Peyer's patch (tissue), 4 donors: ENCODE data around the gene GOLGA7B.

ENCODE experiments used
- POLR2A ChIP-seq, 2 donors: fragments of 450-650 bp; IDR thresholded peaks; one replicate each; pipeline ENCODE4 v1.5.1; 2017; ENCODE audit warnings: antibody characterized with exemption in 2 of 2, mild to moderate bottlenecking in 2 of 2, moderate library complexity in 2 of 2
- TF ChIP-seq, protein P1 (sequence below), 6 experiments: fragments of 450-650 bp in 4 of 6; fragments of 200-600 bp in 2 of 6; sonication (generic) in 1 of 6; IDR thresholded peaks; one replicate each; pipeline ENCODE4 v1.5.1; 2017 to 2019; ENCODE audit warnings: antibody characterized with exemption in 6 of 6, mild to moderate bottlenecking in 3 of 6, moderate library complexity in 1 of 6

DNA sequence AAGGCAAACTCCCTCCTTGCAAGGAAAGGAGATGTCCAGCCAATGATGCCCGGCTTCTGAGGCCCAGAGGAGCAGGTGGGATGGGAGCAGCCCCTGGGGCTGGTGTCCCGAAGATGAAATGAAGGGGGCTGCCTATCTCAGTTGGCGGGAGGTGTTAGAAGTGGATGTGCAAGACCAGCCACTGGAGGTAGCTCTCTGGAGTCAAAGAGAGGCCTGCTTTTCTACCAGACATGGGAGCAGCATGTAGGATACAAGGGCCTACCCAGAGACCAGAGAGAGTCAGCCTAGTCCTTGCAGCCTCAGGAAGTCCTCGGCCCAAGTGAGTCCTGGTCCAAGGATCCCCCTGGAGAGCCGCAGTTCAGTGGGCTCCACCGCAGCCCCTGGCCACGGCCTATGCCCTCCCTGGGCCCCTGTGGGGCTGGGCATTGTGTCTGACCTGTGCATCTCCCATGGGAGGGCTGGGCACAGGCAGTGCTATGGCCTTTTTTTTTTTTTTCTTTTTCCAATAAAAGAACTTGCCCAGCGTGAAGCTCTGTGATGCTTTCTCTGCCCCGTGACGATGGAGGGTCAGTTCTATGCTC lies 17.7 kb downstream of the GOLGA7B start:
- TF ChIP-seq, protein P1, sequence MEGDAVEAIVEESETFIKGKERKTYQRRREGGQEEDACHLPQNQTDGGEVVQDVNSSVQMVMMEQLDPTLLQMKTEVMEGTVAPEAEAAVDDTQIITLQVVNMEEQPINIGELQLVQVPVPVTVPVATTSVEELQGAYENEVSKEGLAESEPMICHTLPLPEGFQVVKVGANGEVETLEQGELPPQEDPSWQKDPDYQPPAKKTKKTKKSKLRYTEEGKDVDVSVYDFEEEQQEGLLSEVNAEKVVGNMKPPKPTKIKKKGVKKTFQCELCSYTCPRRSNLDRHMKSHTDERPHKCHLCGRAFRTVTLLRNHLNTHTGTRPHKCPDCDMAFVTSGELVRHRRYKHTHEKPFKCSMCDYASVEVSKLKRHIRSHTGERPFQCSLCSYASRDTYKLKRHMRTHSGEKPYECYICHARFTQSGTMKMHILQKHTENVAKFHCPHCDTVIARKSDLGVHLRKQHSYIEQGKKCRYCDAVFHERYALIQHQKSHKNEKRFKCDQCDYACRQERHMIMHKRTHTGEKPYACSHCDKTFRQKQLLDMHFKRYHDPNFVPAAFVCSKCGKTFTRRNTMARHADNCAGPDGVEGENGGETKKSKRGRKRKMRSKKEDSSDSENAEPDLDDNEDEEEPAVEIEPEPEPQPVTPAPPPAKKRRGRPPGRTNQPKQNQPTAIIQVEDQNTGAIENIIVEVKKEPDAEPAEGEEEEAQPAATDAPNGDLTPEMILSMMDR (IDR thresholded peaks at IDR 0.05): no peak
- TF ChIP-seq POLR2A (IDR thresholded peaks at IDR 0.05): no peak
